NCI-H69 (cell line): ENCODE data around the gene MTF2.
"Not testable (repeated sequence)": the region's sequence is repeated elsewhere in the genome, so short reads cannot be mapped to it uniquely, and the experiment has no call there.

Experiments
- DNase-seq: peaks from one replicate; lab custom pipeline; 2025; lab: John Stamatoyannopoulos, UW

The MTF2 gene

GRCh38 chr1:93078986-93079654, at the start of gene MTF2:
Gene MTF2 (plus strand): TSS chr1:93079283. CDS start chr1:93079527, 244 bp downstream.
- DNase-seq, result peak; percentile 96

GRCh38 chr1:93029317-93029716, 49.8 kb upstream of the MTF2 start:
- no peak for DNase-seq

GRCh38 chr1:93030191-93030590, 48.9 kb upstream of the MTF2 start:
- not testable (repeated sequence) for DNase-seq

- DNase-seq, result peak; percentile 23
Observed at GRCh38 chr1:93031711-93032110, 47.4 kb upstream of the MTF2 start.

- DNase-seq, result peak; percentile 43
Observed at GRCh38 chr1:93033029-93033428, 46.1 kb upstream of the MTF2 start.

- no peak for DNase-seq
Observed at GRCh38 chr1:93033785-93034184, 45.3 kb upstream of the MTF2 start.

GRCh38 chr1:93034397-93034796, 44.7 kb upstream of the MTF2 start:
- DNase-seq, result no peak

- no peak for DNase-seq
Observed at GRCh38 chr1:93036672-93037071, 42.4 kb upstream of the MTF2 start.

- no peak for DNase-seq
Observed at GRCh38 chr1:93042187-93043056, 36.7 kb upstream of the MTF2 start.

GRCh38 chr1:93043057-93043557, 36.0 kb upstream of the MTF2 start:
- no peak for DNase-seq

GRCh38 chr1:93047618-93048017, 31.5 kb upstream of the MTF2 start:
- DNase-seq, result no peak

GRCh38 chr1:93051961-93052360, 27.1 kb upstream of the MTF2 start:
- DNase-seq, result peak; percentile 40

GRCh38 chr1:93056214-93056613, 22.9 kb upstream of the MTF2 start:
- no peak for DNase-seq

GRCh38 chr1:93056649-93057048, 22.4 kb upstream of the MTF2 start:
- no peak for DNase-seq

GRCh38 chr1:93061895-93062792, 16.9 kb upstream of the MTF2 start:
- peak; percentile 56 for DNase-seq

- DNase-seq, result no peak
Observed at GRCh38 chr1:93076268-93076667, 2.8 kb upstream of the MTF2 start.

- DNase-seq, result no peak
Observed at GRCh38 chr1:93078203-93078602, 880 bp upstream of the MTF2 start.

GRCh38 chr1:93078638-93078985, 471 bp upstream of the MTF2 start:
- DNase-seq, result no peak

- peak; percentile 46 for DNase-seq
Observed at GRCh38 chr1:93079685-93080141, 630 bp downstream of the MTF2 start.

- DNase-seq, result peak; percentile 62
Observed at GRCh38 chr1:93080179-93080823, 1.2 kb downstream of the MTF2 start.

- DNase-seq, result no peak
Observed at GRCh38 chr1:93081716-93082115, 2.6 kb downstream of the MTF2 start.

GRCh38 chr1:93082313-93082712, 3.2 kb downstream of the MTF2 start:
- no peak for DNase-seq
